NCI-H146 (cell line): ENCODE results near the gene ATAD2B.

ENCODE experiments used
- DNase-seq: peaks from one replicate; lab custom pipeline; 2025; lab: John Stamatoyannopoulos, UW

ATAD2B gene

DNA sequence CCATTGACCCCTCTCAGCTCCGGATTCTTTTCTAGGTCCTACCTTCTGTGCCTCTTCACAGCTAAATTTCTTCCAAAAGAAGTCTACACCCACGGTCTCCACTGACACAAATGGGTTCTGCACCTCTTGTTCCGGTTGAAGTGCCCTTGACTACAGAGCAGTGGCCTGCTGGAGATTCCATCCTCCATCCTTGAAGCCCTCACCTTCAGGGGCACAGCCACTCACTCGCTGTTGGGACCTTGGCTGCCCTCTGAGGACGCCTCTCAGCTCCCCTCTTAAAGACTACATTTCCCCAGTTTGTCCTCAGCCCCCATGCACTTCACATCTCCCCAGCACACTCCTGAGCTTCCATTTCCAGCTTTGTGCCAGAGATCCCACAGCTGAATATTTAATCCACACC lies 226.3 kb downstream of the ATAD2B start:
- no peak for DNase-seq

GRCh38 chr2:23699580-23699925 lies 227.4 kb downstream of the ATAD2B start:
- DNase-seq: no peak

DNA sequence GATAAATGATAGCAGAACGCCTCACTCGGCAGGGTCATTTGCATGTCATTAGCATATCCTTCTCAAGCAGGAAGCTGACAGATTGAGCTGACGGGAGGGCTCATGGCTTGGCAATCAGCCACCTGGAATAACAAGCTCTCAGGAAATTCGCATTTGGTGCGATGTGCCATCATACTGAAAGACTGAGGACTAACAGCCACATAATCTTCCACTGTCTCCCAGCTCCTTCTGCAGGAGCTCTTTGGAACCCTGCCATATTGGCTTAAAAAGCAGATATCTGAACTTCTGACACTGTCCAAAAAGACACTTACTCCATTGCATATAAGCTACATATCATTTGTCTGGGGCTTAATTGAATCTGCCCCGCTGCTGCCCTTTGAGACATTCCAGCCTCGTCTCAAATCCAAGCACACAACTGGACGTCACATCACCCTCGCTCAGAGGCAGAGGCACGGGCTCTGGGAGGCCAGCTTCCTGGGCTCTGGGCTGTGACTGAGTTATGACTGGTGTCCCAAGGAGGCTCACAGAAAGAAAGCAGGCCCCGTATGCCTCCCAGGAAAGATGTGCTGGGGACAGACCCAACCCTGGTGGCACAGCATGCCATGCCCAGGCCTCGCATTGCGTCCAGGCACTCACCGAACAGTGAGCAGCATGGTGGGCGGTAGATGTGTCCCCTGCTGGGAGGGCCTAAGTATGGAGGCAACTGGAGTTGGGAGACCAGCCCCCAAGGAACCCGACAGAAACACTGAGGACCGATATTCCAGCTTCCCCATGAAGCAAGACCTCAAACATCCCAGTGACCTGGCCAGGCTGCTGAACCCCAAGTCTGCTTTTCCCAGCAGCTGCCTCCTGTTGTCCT lies 228.0 kb downstream of the ATAD2B start:
- no peak for DNase-seq
